ENCODE measurements around the gene KCNK5. TPM values are rescaled to one million over a fixed set of nuclear protein-coding genes. Genes with fewer than 3 reads are reported as not detected.

The KCNK5 gene
- total RNA-seq, 1 donor from 2014 or later, result 0.26 TPM

- DNase-seq (ENCODE audit: low read depth) (no peak), FAIRE-seq (no peak)
- Histone ChIP-seq H3K4me3 (ENCODE audit: low read depth, low read length) (no peak overlapping the region), H3K27me3 (ENCODE audit: control insufficient read depth, insufficient read depth, low read length) (peaks cover 2% of the 10 kb centered on the region), H3K36me3 (ENCODE audit: control insufficient read depth, insufficient read depth, low read length) (no peaks in the 10 kb centered on the region)
- TF ChIP-seq CTCF (IDR thresholded peaks at IDR 0.05; ENCODE audit: insufficient read depth, low read length, severe bottlenecking), result no peak
Observed at GRCh38 chr6:39178235-39178634, 51.0 kb downstream of the KCNK5 start.

- no peaks in the 10 kb centered on the region for H3K36me3 ChIP-seq (ENCODE audit: control insufficient read depth, insufficient read depth, low read length)
- H3K4me3 ChIP-seq (ENCODE audit: low read depth, low read length), result no peak overlapping the region
- peaks cover 2% of the 10 kb centered on the region for H3K27me3 ChIP-seq (ENCODE audit: control insufficient read depth, insufficient read depth, low read length)
- FAIRE-seq (no peak), DNase-seq (ENCODE audit: low read depth) (no peak)
- TF ChIP-seq CTCF (IDR thresholded peaks at IDR 0.05; ENCODE audit: insufficient read depth, low read length, severe bottlenecking), result no peak
Observed at GRCh38 chr6:39177130-39177529, 52.1 kb downstream of the KCNK5 start.

GRCh38 chr6:39173270-39173669, 56.0 kb downstream of the KCNK5 start:
- no peak overlapping the region for H3K4me3 ChIP-seq (ENCODE audit: low read depth, low read length)
- FAIRE-seq, result no peak
- no peak for DNase-seq (ENCODE audit: low read depth)
- no peaks in the 10 kb centered on the region for H3K36me3 ChIP-seq (ENCODE audit: control insufficient read depth, insufficient read depth, low read length)
- no peak for TF ChIP-seq CTCF (IDR thresholded peaks at IDR 0.05; ENCODE audit: insufficient read depth, low read length, severe bottlenecking)
- H3K27me3 ChIP-seq (ENCODE audit: control insufficient read depth, insufficient read depth, low read length), result no peaks in the 10 kb centered on the region

GRCh38 chr6:39172377-39172757, 56.9 kb downstream of the KCNK5 start:
- no peak for FAIRE-seq
- H3K36me3 ChIP-seq (ENCODE audit: control insufficient read depth, insufficient read depth, low read length), result no peaks in the 10 kb centered on the region
- no peaks in the 10 kb centered on the region for H3K27me3 ChIP-seq (ENCODE audit: control insufficient read depth, insufficient read depth, low read length)
- DNase-seq (ENCODE audit: low read depth), result no peak
- no peak overlapping the region for H3K4me3 ChIP-seq (ENCODE audit: low read depth, low read length)
- no peak for TF ChIP-seq CTCF (IDR thresholded peaks at IDR 0.05; ENCODE audit: insufficient read depth, low read length, severe bottlenecking)

GRCh38 chr6:39171489-39172376, 57.5 kb downstream of the KCNK5 start:
- no peak for TF ChIP-seq CTCF (IDR thresholded peaks at IDR 0.05; ENCODE audit: insufficient read depth, low read length, severe bottlenecking)
- FAIRE-seq, result no peak
- Histone ChIP-seq H3K4me3 (ENCODE audit: low read depth, low read length) (no peak overlapping the region), H3K36me3 (ENCODE audit: control insufficient read depth, insufficient read depth, low read length) (no peaks in the 10 kb centered on the region), H3K27me3 (ENCODE audit: control insufficient read depth, insufficient read depth, low read length) (no peaks in the 10 kb centered on the region)
- DNase-seq (ENCODE audit: low read depth), result no peak

GRCh38 chr6:39170860-39171259, 58.4 kb downstream of the KCNK5 start:
- Histone ChIP-seq H3K4me3 (ENCODE audit: low read depth, low read length) (no peak overlapping the region), H3K36me3 (ENCODE audit: control insufficient read depth, insufficient read depth, low read length) (no peaks in the 10 kb centered on the region), H3K27me3 (ENCODE audit: control insufficient read depth, insufficient read depth, low read length) (no peaks in the 10 kb centered on the region)
- FAIRE-seq (no peak), DNase-seq (ENCODE audit: low read depth) (no peak)
- no peak for TF ChIP-seq CTCF (IDR thresholded peaks at IDR 0.05; ENCODE audit: insufficient read depth, low read length, severe bottlenecking)
